Cardiac septum (tissue), 1 donor: Measurements from ENCODE around the gene IFI27L1. TPM values are rescaled to one million over a fixed set of nuclear protein-coding genes. Genes with fewer than 3 reads are reported as not detected.

Source experiments
- DNase-seq: peaks from one replicate; pipeline ENCODE4 v3.0.0-alpha.2; 2020; ENCODE audit warnings: low spot score
- intact Hi-C: fragments of 100-400 bp; cut with DNase I; formaldehyde crosslinking; loops from one replicate; pipeline ENCODE4 v1.14.0; 2022
- total RNA-seq: library from RNA; stranded (reverse); fragmentation: NEBNext Ultra II Directional; extraction: Animal tissue kit (Norgen Biotek cat#: 25700); gene quantifications from one replicate; pipeline ENCODE4 v1.2.1, GENCODE V29; 2021
- donor health status: DM: no; HTN: no; CAD: no.

The IFI27L1 gene
- total RNA-seq, 1 donor from 2014 or later, result 9.3 TPM

- no peak for DNase-seq
- intact Hi-C loops, result loop anchor here (5.0 kb wide), 1 partner anchor 43 kb away; no protein-coding TSS in a partner anchor
These were observed 29.6 kb downstream of the IFI27L1 start, which contains the start of gene IFI27 for GRCh38 chr14:94110552-94111181. TSS of gene IFI27 (plus strand) at chr14:94110736.

GRCh38 chr14:94111276-94112095 lies 30.4 kb downstream of the IFI27L1 start:
- DNase-seq, result no peak
- intact Hi-C loops, result loop anchor here (5.0 kb wide), 1 partner anchor 44 kb away; no protein-coding TSS in a partner anchor

- intact Hi-C loops, result loop anchor here (5.0 kb wide), 1 partner anchor 45 kb away; no protein-coding TSS in a partner anchor
- peak; percentile 51 for DNase-seq
These were observed 31.5 kb downstream of the IFI27L1 start for GRCh38 chr14:94112513-94113063.

GRCh38 chr14:94113073-94113472 lies 32.0 kb downstream of the IFI27L1 start:
- intact Hi-C loops, result loop anchor here (5.0 kb wide), 1 partner anchor 46 kb away; no protein-coding TSS in a partner anchor
- peak; percentile 47 for DNase-seq

GRCh38 chr14:94113490-94113889 lies 32.4 kb downstream of the IFI27L1 start:
- DNase-seq, result peak; percentile 73
- intact Hi-C loops, result loop anchor here (5.0 kb wide), 1 partner anchor 46 kb away; no protein-coding TSS in a partner anchor

- DNase-seq, result peak; percentile 38
- intact Hi-C loops, result loop anchor here (2.0 to 5.0 kb wide), 2 partner anchors 15 to 47 kb away; partner anchors contain the start of gene IFI27L2
These were observed 32.9 kb downstream of the IFI27L1 start for GRCh38 chr14:94113908-94114588.

GRCh38 chr14:94114589-94115057 lies 33.5 kb downstream of the IFI27L1 start:
- intact Hi-C loops, result loop anchor here (2.0 to 5.0 kb wide), 2 partner anchors 14 to 47 kb away; partner anchors contain the start of gene IFI27L2
- peak; percentile 51 for DNase-seq

- intact Hi-C loops, result loop anchor here (2.0 kb wide), 1 partner anchor 14 kb away; the partner anchor contains the start of gene IFI27L2
These were observed 34.0 kb downstream of the IFI27L1 start for GRCh38 chr14:94115058-94115591.

GRCh38 chr14:94115631-94116030 lies 34.5 kb downstream of the IFI27L1 start:
- intact Hi-C loops, result loop anchor here (2.0 kb wide), 1 partner anchor 13 kb away; the partner anchor contains the start of gene IFI27L2
- DNase-seq, result peak; percentile 31

More at GRCh38 chr14:94115058-94115591, 34.0 kb downstream of the IFI27L1 start:
- peak; percentile 75 for DNase-seq

- intact Hi-C loops, result no loop called here
- DNase-seq, result peak; percentile 14
These were observed 35.6 kb downstream of the IFI27L1 start for GRCh38 chr14:94116701-94117100.

GRCh38 chr14:94117856-94118255 lies 36.7 kb downstream of the IFI27L1 start:
- intact Hi-C loops, result no loop called here
- DNase-seq, result peak; percentile 31

- DNase-seq, result peak; percentile 62
- intact Hi-C loops, result no loop called here
These were observed 38.0 kb downstream of the IFI27L1 start for GRCh38 chr14:94119071-94119470.

GRCh38 chr14:94120667-94121340 lies 39.7 kb downstream of the IFI27L1 start:
- intact Hi-C loops, result no loop called here
- peak; percentile 64 for DNase-seq

- DNase-seq, result peak; percentile 35
These were observed 40.4 kb downstream of the IFI27L1 start for GRCh38 chr14:94121485-94121884.

GRCh38 chr14:94122438-94122837 lies 41.3 kb downstream of the IFI27L1 start:
- intact Hi-C loops, result no loop called here
- peak; percentile 67 for DNase-seq

More at GRCh38 chr14:94121485-94121884, 40.4 kb downstream of the IFI27L1 start:
- intact Hi-C loops, result no loop called here

GRCh38 chr14:94123296-94123695 lies 42.2 kb downstream of the IFI27L1 start:
- peak; percentile 47 for DNase-seq
- intact Hi-C loops, result no loop called here

GRCh38 chr14:94123868-94124267 lies 42.8 kb downstream of the IFI27L1 start:
- peak; percentile 27 for DNase-seq
- intact Hi-C loops, result no loop called here
